Natural killer cell (primary cell): ENCODE data around the gene CRIM1. TPM values are rescaled to one million over a fixed set of nuclear protein-coding genes. Genes with fewer than 3 reads are reported as not detected.

Experiments used
- ATAC-seq, 3 donors: fragments of 150-1000 bp in 2 of 3; fragments of 200-7000 bp in 1 of 3; cut with Tn5 transposase; 1 replicate in 1 of 3; 2 replicates in 2 of 3; pipeline ENCODE4 v1.10.0; 2021; ENCODE audit warnings: mild to moderate bottlenecking in 2 of 3, moderate library complexity in 2 of 3
- DNase-seq, 2 donors: peaks; one replicate each; pipeline versions ENCODE4 v3.0.0 to v3.0.0-alpha.2; 2013 to 2021; ENCODE audit warnings: mixed read lengths in 1 of 2
- H3K27ac ChIP-seq: one replicate; pipeline ENCODE4 v1.5.1; 2013; ENCODE audit warnings: mild to moderate bottlenecking, low read length
- H3K27me3 ChIP-seq: one replicate; pipeline ENCODE4 v1.6.1; 2013; ENCODE audit warnings: low read length; ENCODE audit not compliant: control insufficient read depth, insufficient read depth
- H3K36me3 ChIP-seq: one replicate; pipeline ENCODE4 v1.6.1; 2013; ENCODE audit warnings: low read length; ENCODE audit not compliant: control insufficient read depth, insufficient read depth
- H3K4me1 ChIP-seq: one replicate; pipeline ENCODE4 v1.6.1; 2013; ENCODE audit warnings: low read length; ENCODE audit not compliant: control insufficient read depth, insufficient read depth
- H3K4me3 ChIP-seq: one replicate; pipeline ENCODE4 v1.5.1; 2013; ENCODE audit warnings: low read length
- H3K9me3 ChIP-seq: one replicate; pipeline ENCODE4 v1.6.1; 2013; ENCODE audit warnings: low read length; ENCODE audit not compliant: control insufficient read depth, insufficient read depth
- H3K27ac Mint-ChIP-seq, 2 donors: one replicate each; pipeline ENCODE4 v1.8.0; 2022; ENCODE audit warnings: mild to moderate bottlenecking in 2 of 2, mixed read lengths in 2 of 2, moderate library complexity in 1 of 2
- H3K27me3 Mint-ChIP-seq, 2 donors: one replicate each; pipeline ENCODE4 v1.8.0; 2022; ENCODE audit warnings: low read depth in 2 of 2, mixed read lengths in 2 of 2
- H3K36me3 Mint-ChIP-seq: one replicate; pipeline ENCODE4 v1.8.0; 2022; ENCODE audit warnings: mixed read lengths
- H3K4me1 Mint-ChIP-seq, 2 donors: one replicate each; pipeline ENCODE4 v1.8.0; 2022; ENCODE audit warnings: mixed read lengths in 2 of 2
- H3K4me3 Mint-ChIP-seq: one replicate; pipeline ENCODE4 v1.8.0; 2022; ENCODE audit warnings: mild to moderate bottlenecking, moderate library complexity, mixed read lengths
- H3K9me3 Mint-ChIP-seq, 2 donors: one replicate each; pipeline ENCODE4 v1.8.0; 2022; ENCODE audit warnings: mixed read lengths in 2 of 2
- CTCF ChIP-seq: fragments of 200-600 bp; IDR thresholded peaks from one replicate; pipeline ENCODE4 v1.8.0; 2022; ENCODE audit warnings: antibody characterized with exemption
- WGBS: methylation state at CpG from one replicate; pipeline ENCODE4 v1.1.7; 2013; ENCODE audit warnings: missing lambda C conversion rate; ENCODE audit not compliant: insufficient coverage; 5-methylcytosine and 5-hydroxymethylcytosine counted together
- intact Hi-C: fragments of 100-400 bp; cut with micrococcal nuclease; formaldehyde crosslinking; loops from one replicate; pipeline ENCODE4 v1.14.2; 2022
- total RNA-seq, 4 donors: library from RNA; stranded (reverse); fragments of 120-200 nt in 1 of 4; gene quantifications; one replicate each; pipeline versions ENCODE4 v1.2.3 to v1.2.4, GENCODE V29; 2013 to 2022

Gene CRIM1
- total RNA-seq, 3 donors from 2014 or later (not counting 1 experiment from before 2014, with no cell fraction given) = 19.3 to 34.1 (median 32.9) TPM

DNA sequence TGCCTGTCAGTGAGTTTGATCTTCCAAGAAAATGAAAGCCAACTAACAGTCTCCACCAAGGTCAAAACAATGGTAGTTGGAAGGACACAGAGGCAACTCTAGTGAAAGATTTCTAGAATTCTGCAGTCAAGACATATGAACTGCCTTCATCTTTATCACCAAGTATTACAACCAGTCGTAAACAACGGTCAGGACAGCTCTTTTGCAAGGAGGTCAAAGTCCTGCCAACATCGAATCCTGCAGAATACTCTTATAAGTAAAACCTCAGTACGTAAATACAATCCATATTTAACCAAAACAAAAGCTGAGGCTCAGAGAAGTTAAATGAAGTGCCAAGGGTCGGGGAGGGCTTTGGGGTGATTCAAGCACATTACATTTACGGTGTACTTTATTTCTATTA, 239.3 kb downstream of the CRIM1 start:
- ATAC-seq = no peak
- H3K4me1 Mint-ChIP-seq = peaks cover 46 to 56% of the 10 kb centered on the region in 2 donors

GRCh38 chr2:36596397-36596796, 240.8 kb downstream of the CRIM1 start:
- intact Hi-C loops = no loop called here
- Histone ChIP-seq H3K27me3 (no peaks in the 10 kb centered on the region), H3K4me3 (no peak overlapping the region), H3K9me3 (no peaks in the 10 kb centered on the region), H3K27ac (no peak overlapping the region), H3K4me1 (peaks cover 18% of the 10 kb centered on the region), H3K36me3 (no peaks in the 10 kb centered on the region)
- WGBS = 98% methylated on average over 12 of the region's 12 CpGs
- TF ChIP-seq CTCF = no peak
- Mint-ChIP-seq H3K4me3 (peak overlapping the region; percentile 90), H3K4me1 (peaks cover 38 to 50% of the 10 kb centered on the region in 2 donors), H3K27ac (no peak overlapping the region), H3K36me3 (no peaks in the 10 kb centered on the region), H3K9me3 (no peaks in the 10 kb centered on the region), H3K27me3 (no peaks in the 10 kb centered on the region)
- ATAC-seq (no peak), DNase-seq (no peak)

More for the DNA sequence above, 239.3 kb downstream of the CRIM1 start:
- no peak for TF ChIP-seq CTCF
- Mint-ChIP-seq H3K27me3 (no peaks in the 10 kb centered on the region), H3K27ac (no peak overlapping the region), H3K4me3 (no peak overlapping the region), H3K9me3 (no peaks in the 10 kb centered on the region), H3K36me3 (no peaks in the 10 kb centered on the region)
- Histone ChIP-seq H3K9me3 (no peaks in the 10 kb centered on the region), H3K27ac (no peak overlapping the region), H3K4me1 (peaks cover 18% of the 10 kb centered on the region), H3K4me3 (no peak overlapping the region), H3K27me3 (no peaks in the 10 kb centered on the region), H3K36me3 (peaks cover 2% of the 10 kb centered on the region)
- intact Hi-C loops = no loop called here
- WGBS = 100% methylated on average over 5 of the region's 6 CpGs
- no peak for DNase-seq

DNA sequence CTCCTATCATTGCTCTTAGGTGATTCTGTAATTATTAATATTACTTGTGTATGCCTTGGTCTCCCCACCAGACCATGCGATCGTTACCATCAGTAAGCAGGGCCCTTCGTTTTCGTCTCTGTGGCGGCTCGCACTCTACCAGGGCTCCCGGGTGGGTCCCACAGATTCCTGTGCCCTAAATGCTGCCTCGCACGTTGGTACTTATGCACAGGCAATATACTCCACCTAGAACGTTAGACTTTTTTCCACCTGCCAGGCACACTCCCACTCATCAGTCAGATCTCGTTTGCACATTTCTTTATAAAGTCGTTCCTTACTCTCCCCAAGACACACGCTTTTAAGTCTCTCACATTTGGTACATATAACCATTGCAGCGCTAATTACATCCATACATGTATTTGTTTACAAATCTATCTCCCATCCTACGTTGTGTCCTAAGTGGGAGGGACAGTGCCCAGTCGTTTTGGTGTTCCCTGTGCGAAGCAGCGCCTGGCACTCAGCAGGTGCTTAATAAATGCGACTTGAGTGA, 241.5 kb downstream of the CRIM1 start:
- Histone ChIP-seq H3K27ac (no peak overlapping the region), H3K4me1 (peaks cover 18% of the 10 kb centered on the region), H3K36me3 (no peaks in the 10 kb centered on the region), H3K27me3 (no peaks in the 10 kb centered on the region), H3K9me3 (no peaks in the 10 kb centered on the region), H3K4me3 (peak overlapping the region; percentile 54)
- H3K4me3 Mint-ChIP-seq = peak overlapping the region; percentile 90
- intact Hi-C loops = no loop called here
- H3K27me3 Mint-ChIP-seq = no peaks in the 10 kb centered on the region
- DNase-seq (no peak), ATAC-seq (no peak)
- peaks cover 32 to 44% of the 10 kb centered on the region in 2 donors for H3K4me1 Mint-ChIP-seq
- no peaks in the 10 kb centered on the region for H3K36me3 Mint-ChIP-seq
- TF ChIP-seq CTCF = no peak
- H3K9me3 Mint-ChIP-seq = no peaks in the 10 kb centered on the region
- 39% methylated on average over 19 of the region's 19 CpGs for WGBS
- H3K27ac Mint-ChIP-seq = peak overlapping the region in 1 of 2 donors; percentile 82
